IMR-90 (cell line): ENCODE data around the gene SCFD1. TPM values are rescaled to one million over a fixed set of nuclear protein-coding genes. Genes with fewer than 3 reads are reported as not detected.

ENCODE experiments used
- ATAC-seq: fragments of 200-7000 bp; cut with Tn5 transposase; 2 replicates; pipeline ENCODE4 v1.9.1; 2020; ENCODE audit warnings: low read depth, mild to moderate bottlenecking, moderate library complexity
- BruUV-seq: library from RNA; stranded (reverse); fragments of 400-500 nt; replicated peaks from 2 replicates; lab custom pipeline; 2021; lab: Mats Ljungman, UMichigan
- CTCF ChIA-PET: fragments of 300-600 bp; formaldehyde crosslinking; extraction: SDS; loops from one replicate; lab custom pipeline; 2021; ENCODE audit warnings: antibody characterized with exemption; lab: Yijun Ruan, JAX
- POLR2A ChIA-PET: fragments of 300-600 bp; sonication (Branson Sonifier 250); formaldehyde crosslinking; loops from one replicate; lab custom pipeline; 2022; ENCODE audit warnings: antibody characterized with exemption; ENCODE audit not compliant: unreplicated experiment; lab: Charles Lee
- DNase-seq: peaks from one replicate; pipeline ENCODE4 v3.0.0; 2013
- H2AFZ ChIP-seq: replicated peaks from 2 replicates; pipeline ENCODE3; 2013; ENCODE audit warnings: low read length, mild to moderate bottlenecking; ENCODE audit not compliant: poor library complexity
- H2AK5ac ChIP-seq: 2 replicates; pipeline ENCODE4 v1.6.1; 2013; ENCODE audit warnings: low read depth, low read length, inconsistent platforms
- H2AK9ac ChIP-seq: replicated peaks from 2 replicates; pipeline ENCODE3; 2013; ENCODE audit warnings: mild to moderate bottlenecking, low read depth, low read length, moderate library complexity; ENCODE audit not compliant: poor library complexity
- H2BK120ac ChIP-seq: 2 replicates; pipeline ENCODE4 v1.6.1; 2013; ENCODE audit warnings: low read depth, low read length, inconsistent platforms
- H2BK15ac ChIP-seq: 3 replicates; pipeline ENCODE4 v1.6.1; 2013; ENCODE audit warnings: low read depth, low read length, inconsistent platforms
- H2BK20ac ChIP-seq: 2 replicates; pipeline ENCODE4 v1.6.1; 2013; ENCODE audit warnings: low read depth, mild to moderate bottlenecking, inconsistent platforms, low read length, moderate library complexity
- H2BK5ac ChIP-seq: 2 replicates; pipeline ENCODE4 v1.6.1; 2013; ENCODE audit warnings: mild to moderate bottlenecking, low read depth, low read length, inconsistent platforms; ENCODE audit not compliant: poor library complexity, severe bottlenecking
- H3K14ac ChIP-seq: replicated peaks from 2 replicates; pipeline ENCODE4 v1.6.1; 2013; ENCODE audit warnings: low read depth, low read length, inconsistent platforms
- H3K18ac ChIP-seq: 2 replicates; pipeline ENCODE4 v1.6.1; 2013; ENCODE audit warnings: low read depth, low read length, control low read depth
- H3K23ac ChIP-seq: 2 replicates; pipeline ENCODE4 v1.6.1; 2013; ENCODE audit warnings: low read depth, low read length, inconsistent platforms
- H3K27ac ChIP-seq: 2 replicates; pipeline ENCODE4 v1.5.1; 2013; ENCODE audit warnings: mild to moderate bottlenecking, control low read depth, low read length; ENCODE audit not compliant: insufficient read depth
- H3K27me3 ChIP-seq: 2 replicates; pipeline ENCODE4 v1.6.1; 2013; ENCODE audit warnings: low read length; ENCODE audit not compliant: control insufficient read depth, insufficient read depth
- H3K36me3 ChIP-seq: 2 replicates; pipeline ENCODE4 v1.6.1; 2013; ENCODE audit warnings: low read length, mixed read lengths; ENCODE audit not compliant: control insufficient read depth, insufficient read depth
- H3K4ac ChIP-seq: 2 replicates; pipeline ENCODE4 v1.6.1; 2013; ENCODE audit warnings: low read depth, low read length, inconsistent platforms
- H3K4me1 ChIP-seq: 2 replicates; pipeline ENCODE4 v1.6.1; 2013; ENCODE audit warnings: low read length, mixed read lengths; ENCODE audit not compliant: control insufficient read depth, insufficient read depth
- H3K4me2 ChIP-seq: 2 replicates; pipeline ENCODE4 v1.6.1; 2013; ENCODE audit warnings: low read depth, mild to moderate bottlenecking, control low read depth, low read length, moderate library complexity
- H3K4me3 ChIP-seq: 2 replicates; pipeline ENCODE4 v1.5.1; 2013; ENCODE audit warnings: low read depth, mild to moderate bottlenecking, control low read depth, low read length, moderate library complexity; ENCODE audit not compliant: insufficient read depth
- H3K56ac ChIP-seq: 2 replicates; pipeline ENCODE4 v1.6.1; 2013; ENCODE audit warnings: low read length, inconsistent platforms; ENCODE audit not compliant: insufficient read depth; ENCODE audit errors: extremely low read depth
- H3K79me1 ChIP-seq, 2 experiments: 2 replicates each; pipeline ENCODE4 v1.6.1; 2013; ENCODE audit warnings: low read length in 2 of 2, inconsistent platforms in 1 of 2, low read depth in 1 of 2
- H3K9ac ChIP-seq: 2 replicates; pipeline ENCODE4 v1.6.1; 2013; ENCODE audit warnings: low read depth, low read length, control low read depth
- H3K9me1 ChIP-seq: 2 replicates; pipeline ENCODE4 v1.6.1; 2013; ENCODE audit warnings: low read length, inconsistent platforms; ENCODE audit not compliant: insufficient read depth
- H3K9me3 ChIP-seq: 2 replicates; pipeline ENCODE4 v1.6.1; 2013; ENCODE audit warnings: low read length; ENCODE audit not compliant: control insufficient read depth, insufficient read depth
- H4K20me1 ChIP-seq: 2 replicates; pipeline ENCODE4 v1.6.1; 2013; ENCODE audit warnings: low read length, inconsistent platforms; ENCODE audit not compliant: insufficient read depth
- H4K5ac ChIP-seq: 2 replicates; pipeline ENCODE4 v1.6.1; 2013; ENCODE audit warnings: mild to moderate bottlenecking, low read depth, low read length, control low read depth
- H4K8ac ChIP-seq, 2 experiments: 2 replicates each; pipeline ENCODE4 v1.6.1; 2013; ENCODE audit warnings: low read depth in 2 of 2, low read length in 2 of 2, control low read depth in 1 of 2, inconsistent platforms in 1 of 2
- H4K91ac ChIP-seq: 2 replicates; pipeline ENCODE4 v1.6.1; 2013; ENCODE audit warnings: low read depth, low read length, inconsistent platforms; ENCODE audit not compliant: insufficient read depth
- BHLHE40 ChIP-seq: fragments of 150-350 bp; IDR thresholded peaks from 2 replicates; pipeline ENCODE4 v1.6.1; 2016; ENCODE audit warnings: mild to moderate bottlenecking, low read depth, low read length
- CEBPB ChIP-seq: IDR thresholded peaks from 2 replicates; pipeline ENCODE4 v1.6.1; 2012; ENCODE audit warnings: low read depth, low read length, improper control_type of control experiment
- MAZ ChIP-seq: IDR thresholded peaks from 2 replicates; pipeline ENCODE4 v1.6.1; 2012; ENCODE audit warnings: low read depth, mild to moderate bottlenecking, low read length, improper control_type of control experiment, moderate library complexity, borderline replicate concordance
- MXI1 ChIP-seq: IDR thresholded peaks from 2 replicates; pipeline ENCODE4 v1.6.1; 2012; ENCODE audit warnings: low read depth, mild to moderate bottlenecking, low read length, moderate library complexity, borderline replicate concordance
- NFE2L2 ChIP-seq: fragments of 150-350 bp; IDR thresholded peaks from 2 replicates; pipeline ENCODE4 v1.6.1; 2016; ENCODE audit warnings: low read depth, mild to moderate bottlenecking, low read length
- RFX5 ChIP-seq: IDR thresholded peaks from 2 replicates; pipeline ENCODE4 v1.8.0; 2012; ENCODE audit warnings: low read depth, mild to moderate bottlenecking, low read length, moderate library complexity
- WGBS, 2 experiments: methylation state at CpG; one replicate each; pipeline versions ENCODE4 v1.1.5 to v1.1.7; 2013; ENCODE audit warnings: missing lambda C conversion rate in 2 of 2; ENCODE audit not compliant: insufficient read length in 1 of 2; ENCODE audit errors: extremely low coverage in 2 of 2; 5-methylcytosine and 5-hydroxymethylcytosine counted together
- dilution Hi-C: fragments of 300-500 bp; cut with HindIII; formaldehyde crosslinking; loops from one replicate; pipeline ENCODE4 v1.14.3; 2018; ENCODE audit warnings: low sequenced_read_pairs; ENCODE audit not compliant: unreplicated experiment
- in situ Hi-C: fragments of 300-500 bp; cut with MboI; formaldehyde crosslinking; loops from 3 replicates; pipeline ENCODE4 v1.14.3; 2019; ENCODE audit warnings: low sequenced_read_pairs, inconsistent platforms, mixed read lengths
- intact Hi-C: fragments of 100-400 bp; cut with micrococcal nuclease; formaldehyde crosslinking; loops from 2 replicates; pipeline ENCODE4 v1.10.0; 2022
- polyA plus RNA-seq, 3 experiments: library from polyadenylated mRNA; depleted of rRNA; stranded (reverse); fragments of >200 nt; gene quantifications; 2 replicates each; pipeline ENCODE4 v1.2.3, GENCODE V29; 2012; ENCODE audit warnings: low replicate concordance in 1 of 3
- total RNA-seq: library from RNA; depleted of rRNA; stranded (reverse); fragments of >200 nt; gene quantifications from 2 replicates; pipeline ENCODE4 v1.2.3, GENCODE V29; 2012
- TF ChIP-seq, protein P1 (sequence below): conservative IDR thresholded peaks from 2 replicates; pipeline ENCODE4 v1.5.1; 2012; ENCODE audit warnings: mild to moderate bottlenecking, low read depth, low read length, improper control_type of control experiment

SCFD1 gene
- total and polyA plus RNA-seq, 2 of the 4 experiments (the other 2 are of a cell fraction), result 51.4 to 74.0 TPM

DNA sequence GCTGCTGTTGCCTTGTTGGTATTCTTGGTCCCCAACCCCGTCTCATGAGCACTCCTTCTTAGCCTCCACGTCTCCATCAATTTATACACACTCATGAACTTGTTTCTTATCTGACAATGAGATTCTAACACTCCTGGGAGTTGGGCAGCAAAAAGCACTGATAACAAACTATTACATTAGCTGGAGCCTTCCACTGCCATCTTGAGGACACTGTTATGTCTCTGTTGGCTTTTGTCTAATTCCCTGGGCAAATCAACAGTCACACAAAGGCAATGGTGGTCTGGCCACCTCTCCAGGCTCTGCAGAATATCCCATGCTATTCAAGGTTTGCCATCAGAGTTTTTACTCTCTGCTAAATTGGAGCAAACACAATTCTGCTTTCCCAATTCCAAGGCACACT, 134.5 kb downstream of the SCFD1 start:
- no peak overlapping the region for H2BK5ac ChIP-seq
- H3K9me1 ChIP-seq, result no peaks in the 10 kb centered on the region; the same call in 1 of the 2 replicates
- no peak overlapping the region for H3K4me2 ChIP-seq
- H4K5ac ChIP-seq, result no peak overlapping the region
- no peak overlapping the region for H3K23ac ChIP-seq
- ChIA-PET CTCF (no interaction called here), POLR2A (no interaction called here)
- no peak overlapping the region for H3K18ac ChIP-seq
- H2AK9ac ChIP-seq, result no peak overlapping the region
- H3K9me3 ChIP-seq, result no peaks in the 10 kb centered on the region
- H2BK120ac ChIP-seq, result no peak overlapping the region
- no peak overlapping the region for H3K4me3 ChIP-seq
- no peak for TF ChIP-seq NFE2L2
- TF ChIP-seq MXI1, result no peak
- no peak for TF ChIP-seq MAZ
- no peak for TF ChIP-seq CEBPB
- no peak for TF ChIP-seq BHLHE40
- TF ChIP-seq RFX5, result no peak
- TF ChIP-seq, protein P1, sequence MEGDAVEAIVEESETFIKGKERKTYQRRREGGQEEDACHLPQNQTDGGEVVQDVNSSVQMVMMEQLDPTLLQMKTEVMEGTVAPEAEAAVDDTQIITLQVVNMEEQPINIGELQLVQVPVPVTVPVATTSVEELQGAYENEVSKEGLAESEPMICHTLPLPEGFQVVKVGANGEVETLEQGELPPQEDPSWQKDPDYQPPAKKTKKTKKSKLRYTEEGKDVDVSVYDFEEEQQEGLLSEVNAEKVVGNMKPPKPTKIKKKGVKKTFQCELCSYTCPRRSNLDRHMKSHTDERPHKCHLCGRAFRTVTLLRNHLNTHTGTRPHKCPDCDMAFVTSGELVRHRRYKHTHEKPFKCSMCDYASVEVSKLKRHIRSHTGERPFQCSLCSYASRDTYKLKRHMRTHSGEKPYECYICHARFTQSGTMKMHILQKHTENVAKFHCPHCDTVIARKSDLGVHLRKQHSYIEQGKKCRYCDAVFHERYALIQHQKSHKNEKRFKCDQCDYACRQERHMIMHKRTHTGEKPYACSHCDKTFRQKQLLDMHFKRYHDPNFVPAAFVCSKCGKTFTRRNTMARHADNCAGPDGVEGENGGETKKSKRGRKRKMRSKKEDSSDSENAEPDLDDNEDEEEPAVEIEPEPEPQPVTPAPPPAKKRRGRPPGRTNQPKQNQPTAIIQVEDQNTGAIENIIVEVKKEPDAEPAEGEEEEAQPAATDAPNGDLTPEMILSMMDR, result no peak
- H3K9ac ChIP-seq, result no peak overlapping the region
- dilution Hi-C loops, result no loop called here
- H2AFZ ChIP-seq, result no peak overlapping the region
- intact Hi-C loops, result no loop called here
- H3K4me1 ChIP-seq, result no peaks in the 10 kb centered on the region
- no peaks in the 10 kb centered on the region for H3K79me1 ChIP-seq
- H3K27me3 ChIP-seq, result peaks cover 21% of the 10 kb centered on the region
- 31% methylated on average over 2 of the region's 2 CpGs; no CpG with 5 or more reads in 1 of the 2 experiments for WGBS, 2 experiments
- H3K4ac ChIP-seq, result no peak overlapping the region
- H3K36me3 ChIP-seq, result no peaks in the 10 kb centered on the region
- no peak for DNase-seq
- H4K8ac ChIP-seq, result no peak overlapping the region
- no TSS peak for BruUV-seq
- ATAC-seq, result no peak
- no peak overlapping the region for H2AK5ac ChIP-seq
- no peak overlapping the region for H2BK20ac ChIP-seq
- peaks cover 3% of the 10 kb centered on the region; the same call in 1 of the 2 replicates for H4K20me1 ChIP-seq
- in situ Hi-C loops, result no loop called here
- H2BK15ac ChIP-seq, result no peak overlapping the region
- H3K14ac ChIP-seq, result no peak overlapping the region
- no peak overlapping the region for H4K91ac ChIP-seq
- H3K27ac ChIP-seq, result no peak overlapping the region
- no peak overlapping the region for H3K56ac ChIP-seq
